ENCODE results near the gene MAP10. TPM values are rescaled to one million over a fixed set of nuclear protein-coding genes. Genes with fewer than 3 reads are reported as not detected.

MAP10 gene
- total RNA-seq, 1 donor from 2014 or later: 2.0 TPM

DNA sequence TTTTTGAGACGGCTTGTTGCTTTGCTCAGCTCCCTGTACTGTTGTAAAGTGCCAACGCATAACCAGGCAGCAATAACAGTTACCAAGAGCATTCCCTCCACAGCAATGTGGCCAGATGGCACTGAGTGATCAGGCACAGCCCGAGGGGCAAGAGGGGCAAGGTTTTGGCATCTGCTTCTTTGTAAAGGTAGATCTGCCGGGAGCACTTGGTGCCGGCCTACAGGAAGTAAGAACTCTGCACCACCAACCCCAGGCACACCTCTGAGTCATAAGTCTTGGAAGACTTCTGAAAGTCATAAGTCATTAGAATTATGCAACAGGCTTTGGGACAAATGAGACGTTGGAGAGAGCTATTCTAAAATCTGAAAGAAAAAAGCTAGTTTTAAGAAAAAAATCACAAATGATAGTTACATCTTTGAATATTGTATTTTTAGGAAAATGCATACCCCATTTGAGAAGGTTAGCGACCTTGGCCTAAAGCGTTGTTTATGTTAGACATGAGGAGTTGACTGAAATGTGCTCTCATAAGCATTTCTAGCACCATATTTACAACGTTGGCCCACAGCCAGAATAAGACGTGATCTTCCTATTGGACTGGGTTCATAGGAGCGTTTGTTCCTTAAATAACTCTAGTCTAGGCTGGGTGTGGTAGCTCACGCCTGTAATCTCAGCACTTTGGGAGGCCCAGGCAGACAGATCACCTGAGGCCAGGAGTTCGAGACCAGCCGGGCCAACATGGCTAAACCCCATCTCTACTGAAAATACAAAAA is 37.7 kb upstream of the MAP10 start:
- peaks cover 36% of the 10 kb centered on the region for H3K4me1 Mint-ChIP-seq (ENCODE audit: unreplicated experiment)
- TF ChIP-seq, protein P1, sequence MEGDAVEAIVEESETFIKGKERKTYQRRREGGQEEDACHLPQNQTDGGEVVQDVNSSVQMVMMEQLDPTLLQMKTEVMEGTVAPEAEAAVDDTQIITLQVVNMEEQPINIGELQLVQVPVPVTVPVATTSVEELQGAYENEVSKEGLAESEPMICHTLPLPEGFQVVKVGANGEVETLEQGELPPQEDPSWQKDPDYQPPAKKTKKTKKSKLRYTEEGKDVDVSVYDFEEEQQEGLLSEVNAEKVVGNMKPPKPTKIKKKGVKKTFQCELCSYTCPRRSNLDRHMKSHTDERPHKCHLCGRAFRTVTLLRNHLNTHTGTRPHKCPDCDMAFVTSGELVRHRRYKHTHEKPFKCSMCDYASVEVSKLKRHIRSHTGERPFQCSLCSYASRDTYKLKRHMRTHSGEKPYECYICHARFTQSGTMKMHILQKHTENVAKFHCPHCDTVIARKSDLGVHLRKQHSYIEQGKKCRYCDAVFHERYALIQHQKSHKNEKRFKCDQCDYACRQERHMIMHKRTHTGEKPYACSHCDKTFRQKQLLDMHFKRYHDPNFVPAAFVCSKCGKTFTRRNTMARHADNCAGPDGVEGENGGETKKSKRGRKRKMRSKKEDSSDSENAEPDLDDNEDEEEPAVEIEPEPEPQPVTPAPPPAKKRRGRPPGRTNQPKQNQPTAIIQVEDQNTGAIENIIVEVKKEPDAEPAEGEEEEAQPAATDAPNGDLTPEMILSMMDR (conservative IDR thresholded peaks at IDR 0.05): no peak
- H3K27me3 Mint-ChIP-seq: no peaks in the 10 kb centered on the region
- H3K36me3 Mint-ChIP-seq: no peaks in the 10 kb centered on the region
- no peak overlapping the region for H3K27ac Mint-ChIP-seq
- no peak for DNase-seq (ENCODE audit: extremely low spot score, unreplicated experiment)
- no peak overlapping the region for H3K4me3 Mint-ChIP-seq
- peaks cover 12% of the 10 kb centered on the region for H3K9me3 Mint-ChIP-seq

- Mint-ChIP-seq H3K27ac (no peak overlapping the region), H3K27me3 (peaks cover 3% of the 10 kb centered on the region), H3K4me3 (no peak overlapping the region), H3K4me1 (ENCODE audit: unreplicated experiment) (peaks cover 36% of the 10 kb centered on the region), H3K9me3 (peaks cover 9% of the 10 kb centered on the region), H3K36me3 (no peaks in the 10 kb centered on the region)
- TF ChIP-seq, protein P1 (conservative IDR thresholded peaks at IDR 0.05): no peak
- DNase-seq (ENCODE audit: extremely low spot score, unreplicated experiment): no peak
These were observed 36.4 kb upstream of the MAP10 start for GRCh38 chr1:232768793-232769192.

DNA sequence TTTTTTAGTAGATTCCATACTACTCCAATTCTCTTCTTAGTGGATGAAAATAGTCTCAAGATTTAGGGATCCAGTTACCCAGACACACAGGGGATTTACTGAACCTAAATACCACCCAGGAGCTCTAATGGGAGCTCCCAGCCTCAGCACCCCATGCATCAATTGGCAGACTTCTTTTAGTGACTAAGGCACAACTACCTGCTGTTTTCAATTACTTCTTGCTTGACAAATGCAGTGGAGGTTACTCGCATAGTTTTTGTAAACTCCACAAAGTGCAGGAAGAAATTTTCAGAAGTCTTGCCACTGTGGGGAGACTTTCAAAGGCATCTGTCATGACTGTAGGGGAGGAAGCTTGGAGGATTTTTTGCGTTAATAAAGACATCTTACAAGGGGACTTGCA is 35.5 kb upstream of the MAP10 start:
- H3K9me3 Mint-ChIP-seq: peaks cover 9% of the 10 kb centered on the region
- DNase-seq (ENCODE audit: extremely low spot score, unreplicated experiment): no peak
- H3K27me3 Mint-ChIP-seq: peaks cover 3% of the 10 kb centered on the region
- H3K4me1 Mint-ChIP-seq (ENCODE audit: unreplicated experiment): peaks cover 33% of the 10 kb centered on the region
- TF ChIP-seq, protein P1 (conservative IDR thresholded peaks at IDR 0.05): no peak
- H3K4me3 Mint-ChIP-seq: no peak overlapping the region
- no peak overlapping the region for H3K27ac Mint-ChIP-seq
- H3K36me3 Mint-ChIP-seq: no peaks in the 10 kb centered on the region

DNA sequence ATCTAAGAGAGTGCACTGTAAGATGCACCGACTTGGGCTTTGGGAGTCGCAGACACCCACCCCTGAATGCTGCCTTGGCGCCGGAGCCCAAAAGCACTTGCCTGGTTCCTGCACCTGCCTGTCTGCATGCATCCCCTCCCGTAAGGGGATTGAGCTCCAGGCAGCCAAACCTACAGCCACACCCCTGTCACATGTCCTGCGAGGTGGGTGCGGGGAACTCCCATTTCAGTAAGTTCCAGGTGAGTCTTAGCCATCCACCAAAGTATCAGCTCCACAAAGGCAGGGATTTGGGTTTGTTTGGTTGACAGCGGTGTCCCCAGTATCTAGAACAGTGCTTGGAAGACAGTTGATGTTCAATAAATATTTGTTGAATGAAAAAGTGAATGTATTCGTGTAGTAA is 31.5 kb upstream of the MAP10 start:
- peaks cover 4% of the 10 kb centered on the region for H3K9me3 Mint-ChIP-seq
- DNase-seq (ENCODE audit: extremely low spot score, unreplicated experiment): no peak
- H3K4me3 Mint-ChIP-seq: no peak overlapping the region
- TF ChIP-seq, protein P1 (conservative IDR thresholded peaks at IDR 0.05): no peak
- H3K27ac Mint-ChIP-seq: no peak overlapping the region
- H3K27me3 Mint-ChIP-seq: peaks cover 3% of the 10 kb centered on the region
- no peaks in the 10 kb centered on the region for H3K36me3 Mint-ChIP-seq
- H3K4me1 Mint-ChIP-seq (ENCODE audit: unreplicated experiment): peaks cover 11% of the 10 kb centered on the region

GRCh38 chr1:232776526-232777106 is 28.6 kb upstream of the MAP10 start:
- Mint-ChIP-seq H3K4me1 (ENCODE audit: unreplicated experiment) (no peaks in the 10 kb centered on the region), H3K36me3 (no peaks in the 10 kb centered on the region), H3K9me3 (peaks cover 4% of the 10 kb centered on the region), H3K27ac (no peak overlapping the region), H3K27me3 (peaks cover 3% of the 10 kb centered on the region), H3K4me3 (no peak overlapping the region)
- TF ChIP-seq, protein P1 (conservative IDR thresholded peaks at IDR 0.05): no peak
- DNase-seq (ENCODE audit: extremely low spot score, unreplicated experiment): no peak
